ENCODE data around the gene MPL.

DNA sequence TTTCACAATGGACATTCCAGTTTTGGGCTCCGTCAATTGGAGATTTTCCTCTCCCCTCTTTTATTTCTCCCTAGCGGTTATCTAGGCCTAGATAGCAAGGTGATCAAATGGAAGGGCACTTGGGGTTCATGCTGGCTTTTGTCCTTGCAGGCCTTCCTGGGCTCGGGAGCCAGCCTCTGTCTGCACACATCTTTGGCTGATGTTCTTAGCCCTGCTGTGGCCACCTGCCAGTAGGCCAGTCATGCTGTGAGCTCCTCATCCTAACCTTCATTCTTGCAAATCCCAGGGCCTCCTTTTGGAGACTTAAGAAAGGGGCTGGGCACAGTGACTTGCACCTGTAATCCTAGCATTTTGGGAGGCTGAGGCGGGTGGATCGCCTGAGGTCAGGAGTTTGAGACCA is 23.4 kb upstream of the MPL start:
- TF ChIP-seq TAF1 (IDR thresholded peaks at IDR 0.05; ENCODE audit: borderline replicate concordance, insufficient read depth, low read length): no peak
- TF ChIP-seq SIN3A (IDR thresholded peaks at IDR 0.05; ENCODE audit: borderline replicate concordance, insufficient read depth, low read length): no peak
